CD4-positive, alpha-beta memory T cell (primary cell): ENCODE results near the gene RNF141. TPM values are rescaled to one million over a fixed set of nuclear protein-coding genes. Genes with fewer than 3 reads are reported as not detected.

ENCODE experiments used
- CTCF ChIA-PET: fragments of 350-600 bp; sonication (Branson Sonifier 250); formaldehyde crosslinking; loops from one replicate; lab custom pipeline; 2021; ENCODE audit warnings: inconsistent platforms; ENCODE audit not compliant: partially characterized antibody; lab: Charles Lee
- POLR2A ChIA-PET: fragments of 350-600 bp; sonication (Branson Sonifier 250); formaldehyde crosslinking; loops from one replicate; lab custom pipeline; 2021; ENCODE audit not compliant: partially characterized antibody; lab: Charles Lee
- DNase-seq, 5 donors: peaks; one replicate each; pipeline versions ENCODE4 v3.0.0 to v3.0.0-alpha.2; 2020 to 2022; ENCODE audit warnings: mixed read lengths in 1 of 5
- H3K27ac ChIP-seq: one replicate; pipeline ENCODE4 v1.7.0; 2013; ENCODE audit warnings: low read depth, low read length
- H3K27me3 ChIP-seq: 2 replicates; pipeline ENCODE4 v1.7.0; 2013; ENCODE audit warnings: mild to moderate bottlenecking, low read length, moderate library complexity; ENCODE audit not compliant: insufficient read depth
- H3K36me3 ChIP-seq: 2 replicates; pipeline ENCODE4 v1.7.0; 2013; ENCODE audit warnings: mild to moderate bottlenecking, low read length, moderate library complexity; ENCODE audit not compliant: insufficient read depth
- H3K4me1 ChIP-seq: 2 replicates; pipeline ENCODE4 v1.7.0; 2013; ENCODE audit warnings: mild to moderate bottlenecking, low read length, moderate library complexity; ENCODE audit not compliant: insufficient read depth
- H3K4me3 ChIP-seq, 2 donors: one replicate each; pipeline ENCODE4 v1.7.0; 2013; ENCODE audit warnings: low read length in 2 of 2, mild to moderate bottlenecking in 1 of 2
- H3K9me3 ChIP-seq, 2 donors: one replicate each; pipeline ENCODE4 v1.7.0; 2013; ENCODE audit warnings: low read length in 2 of 2, control low read depth in 1 of 2; ENCODE audit not compliant: control insufficient read depth in 1 of 2
- H3K27ac Mint-ChIP-seq, 7 donors: one replicate each; pipeline ENCODE4 v1.8.0; 2020 to 2021; ENCODE audit warnings: mixed read lengths in 7 of 7, mild to moderate bottlenecking in 6 of 7, inconsistent platforms in 3 of 7, moderate library complexity in 3 of 7
- H3K27me3 Mint-ChIP-seq, 2 donors: one replicate each; pipeline ENCODE4 v1.8.0; 2020 to 2021; ENCODE audit warnings: mixed read lengths in 2 of 2
- H3K36me3 Mint-ChIP-seq, 2 donors: one replicate each; pipeline ENCODE4 v1.8.0; 2020 to 2021; ENCODE audit warnings: mixed read lengths in 2 of 2, inconsistent platforms in 1 of 2, mild to moderate bottlenecking in 1 of 2
- H3K4me1 Mint-ChIP-seq, 4 donors: one replicate each; pipeline ENCODE4 v1.8.0; 2020 to 2021; ENCODE audit warnings: mixed read lengths in 4 of 4, mild to moderate bottlenecking in 1 of 4
- H3K4me3 Mint-ChIP-seq, 8 donors: one replicate each; pipeline ENCODE4 v1.8.0; 2020 to 2021; ENCODE audit warnings: mixed read lengths in 8 of 8, mild to moderate bottlenecking in 7 of 8, moderate library complexity in 6 of 8, inconsistent platforms in 3 of 8
- H3K9me3 Mint-ChIP-seq, 8 donors: one replicate each; pipeline ENCODE4 v1.8.0; 2020 to 2021; ENCODE audit warnings: mixed read lengths in 8 of 8, mild to moderate bottlenecking in 5 of 8, inconsistent platforms in 3 of 8, moderate library complexity in 1 of 8
- intact Hi-C: fragments of 100-400 bp; cut with micrococcal nuclease; formaldehyde crosslinking; loops from one replicate; pipeline ENCODE4 v1.15.1; 2023
- polyA plus RNA-seq, 2 donors: library from polyadenylated mRNA; unstranded; fragments of 300-500 nt; fragmentation: Illumina TruSeq; gene quantifications; one replicate each; pipeline ENCODE4 v1.2.3, GENCODE V29; 2021
- total RNA-seq, 2 experiments: library from RNA; stranded (reverse); gene quantifications; one replicate each; pipeline ENCODE4 v1.2.3, GENCODE V29; 2021

The RNF141 gene
- total and polyA plus RNA-seq, 4 experiments from 2014 or later, result 15.6 to 24.8 (median 17.4) TPM

DNA sequence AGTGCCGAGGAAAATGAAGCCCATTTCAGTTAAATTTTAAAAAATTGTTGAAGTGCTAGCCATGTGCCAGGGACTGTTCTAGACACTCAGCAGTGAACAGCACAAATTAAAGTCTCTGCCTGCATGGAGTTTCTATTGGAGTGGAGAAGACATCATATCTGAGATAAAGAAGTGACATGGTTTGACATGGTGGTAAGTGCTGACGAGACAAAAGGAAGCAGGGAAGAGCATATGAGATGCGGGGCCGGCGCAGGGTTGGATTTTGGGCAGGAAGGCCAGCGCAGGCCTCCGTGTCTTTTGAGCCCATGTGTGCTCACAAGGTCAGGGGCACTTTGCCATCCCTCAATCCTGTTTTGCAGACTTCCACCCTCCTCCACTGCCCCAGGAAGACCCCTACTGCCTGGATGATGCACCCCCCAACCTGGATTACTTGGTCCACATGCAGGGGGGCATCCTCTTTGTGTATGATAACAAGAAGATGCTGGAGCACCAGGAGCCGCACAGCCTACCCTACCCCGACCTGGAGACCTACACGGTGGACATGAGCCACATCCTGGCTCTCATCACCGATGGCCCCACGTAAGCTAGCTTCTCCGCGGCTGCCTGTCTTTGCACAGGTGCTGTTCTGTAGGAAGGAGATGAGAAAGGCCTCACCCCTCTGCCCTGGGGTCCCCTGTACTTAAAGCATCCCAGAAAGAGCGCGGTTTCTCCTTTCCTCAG, 56.4 kb downstream of the RNF141 start:
- Mint-ChIP-seq H3K27me3 (no peaks in the 10 kb centered on the region), H3K4me3 (no peak overlapping the region), H3K36me3 (peaks cover 34 to 71% of the 10 kb centered on the region in 2 donors), H3K27ac (peak overlapping the region in 1 of 7 donors; percentile 66), H3K4me1 (peaks cover 1 to 16% (median 8%) of the 10 kb centered on the region in 4 donors), H3K9me3 (no peaks in the 10 kb centered on the region)
- H3K4me3 ChIP-seq, result no peak overlapping the region
- no peak overlapping the region for H3K27ac ChIP-seq
- intact Hi-C loops, result no loop called here
- no peaks in the 10 kb centered on the region for H3K9me3 ChIP-seq
- ChIA-PET CTCF (interaction anchor here (1.3 kb wide), 1 partner anchor 56 kb away, joined by 4 read pairs; the partner anchor contains the start of gene RNF141), POLR2A (no interaction called here)
- H3K4me1 ChIP-seq, result peaks cover 5% of the 10 kb centered on the region
- peaks cover 82% of the 10 kb centered on the region for H3K36me3 ChIP-seq
- no peak for DNase-seq
- no peaks in the 10 kb centered on the region for H3K27me3 ChIP-seq

- H3K4me1 Mint-ChIP-seq, result peaks cover 1 to 13% (median 8%) of the 10 kb centered on the region in 4 donors
- ChIA-PET POLR2A (no interaction called here), CTCF (interaction anchor here (0.8 to 1.4 kb wide), 3 partner anchors 58 to 78 kb away, joined by 3 read pairs; partner anchors contain the start of gene RNF141)
- no peaks in the 10 kb centered on the region for H3K9me3 Mint-ChIP-seq
- Histone ChIP-seq H3K4me3 (no peak overlapping the region), H3K9me3 (no peaks in the 10 kb centered on the region), H3K4me1 (peaks cover 3% of the 10 kb centered on the region), H3K27ac (no peak overlapping the region), H3K27me3 (no peaks in the 10 kb centered on the region), H3K36me3 (peaks cover 80% of the 10 kb centered on the region)
- no peaks in the 10 kb centered on the region for H3K27me3 Mint-ChIP-seq
- intact Hi-C loops, result no loop called here
- DNase-seq, result no peak
- H3K36me3 Mint-ChIP-seq, result peaks cover 33 to 71% of the 10 kb centered on the region in 2 donors
- H3K4me3 Mint-ChIP-seq, result no peak overlapping the region
- peak overlapping the region in 1 of 7 donors; percentile 68 for H3K27ac Mint-ChIP-seq
These were observed 57.4 kb downstream of the RNF141 start for GRCh38 chr11:10483584-10483983.

- H3K27me3 Mint-ChIP-seq, result no peaks in the 10 kb centered on the region
- H3K9me3 Mint-ChIP-seq, result no peaks in the 10 kb centered on the region
- peaks cover 29 to 71% of the 10 kb centered on the region in 2 donors for H3K36me3 Mint-ChIP-seq
- no peaks in the 10 kb centered on the region for H3K27me3 ChIP-seq
- no peak overlapping the region for H3K27ac ChIP-seq
- no peak for DNase-seq
- H3K4me1 Mint-ChIP-seq, result peaks cover 4 to 10% (median 7%) of the 10 kb centered on the region in 4 donors
- no peaks in the 10 kb centered on the region for H3K4me1 ChIP-seq
- H3K9me3 ChIP-seq, result no peaks in the 10 kb centered on the region
- H3K4me3 ChIP-seq, result no peak overlapping the region
- intact Hi-C loops, result no loop called here
- no peak overlapping the region for H3K4me3 Mint-ChIP-seq
- POLR2A ChIA-PET, result no interaction called here
- peak overlapping the region in 1 of 7 donors; percentile 68 for H3K27ac Mint-ChIP-seq
- peaks cover 80% of the 10 kb centered on the region for H3K36me3 ChIP-seq
- CTCF ChIA-PET, result interaction anchor here (0.8 to 1.4 kb wide), 3 partner anchors 58 to 77 kb away, joined by 3 read pairs; partner anchors contain the start of gene RNF141
These were observed 57.8 kb downstream of the RNF141 start for GRCh38 chr11:10483174-10483573.

GRCh38 chr11:10481560-10482349, 59.2 kb downstream of the RNF141 start:
- DNase-seq, result no peak
- Mint-ChIP-seq H3K27me3 (no peaks in the 10 kb centered on the region), H3K4me1 (peaks cover 9 to 13% (median 11%) of the 10 kb centered on the region in 4 donors), H3K27ac (peak overlapping the region in 4 of 7 donors; percentile 7 to 68 (median 61)), H3K4me3 (no peak overlapping the region), H3K9me3 (no peaks in the 10 kb centered on the region), H3K36me3 (peaks cover 24 to 69% of the 10 kb centered on the region in 2 donors)
- peaks cover 71% of the 10 kb centered on the region for H3K36me3 ChIP-seq
- H3K4me1 ChIP-seq, result no peaks in the 10 kb centered on the region
- no peaks in the 10 kb centered on the region for H3K9me3 ChIP-seq
- ChIA-PET POLR2A (no interaction called here), CTCF (interaction anchor here (1.4 to 1.7 kb wide), 3 partner anchors 15 to 76 kb away, joined by 3 to 4 read pairs (median 4); no protein-coding TSS in a partner anchor)
- intact Hi-C loops, result no loop called here
- no peak overlapping the region for H3K4me3 ChIP-seq
- H3K27me3 ChIP-seq, result no peaks in the 10 kb centered on the region
- H3K27ac ChIP-seq, result no peak overlapping the region

- intact Hi-C loops, result no loop called here
These were observed 60.2 kb downstream of the RNF141 start for GRCh38 chr11:10480760-10481159.

GRCh38 chr11:10480026-10480425, 61.0 kb downstream of the RNF141 start:
- DNase-seq, result no peak
- ChIA-PET CTCF (interaction anchor here (0.7 to 1.7 kb wide), 3 partner anchors 17 to 74 kb away, joined by 3 to 4 read pairs (median 3); no protein-coding TSS in a partner anchor), POLR2A (no interaction called here)
- Histone ChIP-seq H3K4me1 (no peaks in the 10 kb centered on the region), H3K27ac (no peak overlapping the region), H3K36me3 (peaks cover 68% of the 10 kb centered on the region), H3K27me3 (no peaks in the 10 kb centered on the region), H3K4me3 (no peak overlapping the region), H3K9me3 (no peaks in the 10 kb centered on the region)
- Mint-ChIP-seq H3K27ac (peak overlapping the region in 2 of 7 donors; percentile 48 to 50), H3K4me3 (no peak overlapping the region), H3K9me3 (no peaks in the 10 kb centered on the region), H3K27me3 (no peaks in the 10 kb centered on the region), H3K4me1 (peaks cover 13 to 31% (median 22%) of the 10 kb centered on the region in 4 donors), H3K36me3 (peaks cover 36 to 68% of the 10 kb centered on the region in 2 donors)
- intact Hi-C loops, result no loop called here

More at GRCh38 chr11:10480760-10481159, 60.2 kb downstream of the RNF141 start:
- ChIA-PET POLR2A (no interaction called here), CTCF (interaction anchor here (0.7 to 1.7 kb wide), 3 partner anchors 16 to 74 kb away, joined by 3 to 4 read pairs (median 3); no protein-coding TSS in a partner anchor)
- DNase-seq, result no peak
- peak overlapping the region in 1 of 7 donors; percentile 39 for H3K27ac Mint-ChIP-seq
- peaks cover 32 to 66% of the 10 kb centered on the region in 2 donors for H3K36me3 Mint-ChIP-seq
- Histone ChIP-seq H3K9me3 (no peaks in the 10 kb centered on the region), H3K4me1 (no peaks in the 10 kb centered on the region), H3K27ac (no peak overlapping the region), H3K4me3 (no peak overlapping the region), H3K36me3 (peaks cover 72% of the 10 kb centered on the region), H3K27me3 (no peaks in the 10 kb centered on the region)
- H3K9me3 Mint-ChIP-seq, result no peaks in the 10 kb centered on the region
- H3K4me1 Mint-ChIP-seq, result peaks cover 11 to 23% (median 17%) of the 10 kb centered on the region in 4 donors
- H3K4me3 Mint-ChIP-seq, result no peak overlapping the region
- H3K27me3 Mint-ChIP-seq, result no peaks in the 10 kb centered on the region
